ENCODE data around the gene SPTBN1.

Gene SPTBN1

GRCh38 chr2:54574860-54575247 is 118.7 kb downstream of the SPTBN1 start:
- DNase-seq (ENCODE audit: low read depth): no peak
- TF ChIP-seq CTCF (conservative IDR thresholded peaks at IDR 0.05; ENCODE audit: low read depth, low read length): peak; percentile 25
- H3K4me3 ChIP-seq (ENCODE audit: low read depth, low read length): no peak overlapping the region

- no peak for TF ChIP-seq CTCF (conservative IDR thresholded peaks at IDR 0.05; ENCODE audit: low read depth, low read length)
- DNase-seq (ENCODE audit: low read depth): peak; percentile 89
- H3K4me3 ChIP-seq (ENCODE audit: low read depth, low read length): no peak overlapping the region
These were observed 119.3 kb downstream of the SPTBN1 start for GRCh38 chr2:54575379-54575888.

- no peak for DNase-seq (ENCODE audit: low read depth)
- no peak for TF ChIP-seq CTCF (conservative IDR thresholded peaks at IDR 0.05; ENCODE audit: low read depth, low read length)
- no peak overlapping the region for H3K4me3 ChIP-seq (ENCODE audit: low read depth, low read length)
These were observed 120.9 kb downstream of the SPTBN1 start for GRCh38 chr2:54577035-54577434.

GRCh38 chr2:54577944-54578647 is 122.0 kb downstream of the SPTBN1 start:
- no peak for DNase-seq (ENCODE audit: low read depth)
- TF ChIP-seq CTCF (conservative IDR thresholded peaks at IDR 0.05; ENCODE audit: low read depth, low read length): no peak

GRCh38 chr2:54578648-54579045 is 122.5 kb downstream of the SPTBN1 start:
- DNase-seq (ENCODE audit: low read depth): no peak
- TF ChIP-seq CTCF (conservative IDR thresholded peaks at IDR 0.05; ENCODE audit: low read depth, low read length): no peak

More at GRCh38 chr2:54577944-54578647, 122.0 kb downstream of the SPTBN1 start:
- no peak overlapping the region for H3K4me3 ChIP-seq (ENCODE audit: low read depth, low read length)

GRCh38 chr2:54579061-54579681 is 123.0 kb downstream of the SPTBN1 start:
- no peak overlapping the region for H3K4me3 ChIP-seq (ENCODE audit: low read depth, low read length)
- DNase-seq (ENCODE audit: low read depth): no peak
- TF ChIP-seq CTCF (conservative IDR thresholded peaks at IDR 0.05; ENCODE audit: low read depth, low read length): no peak

More at GRCh38 chr2:54578648-54579045, 122.5 kb downstream of the SPTBN1 start:
- no peak overlapping the region for H3K4me3 ChIP-seq (ENCODE audit: low read depth, low read length)
